Stomach (tissue), 9 donors: ENCODE results near the gene GNS. TPM values are rescaled to one million over a fixed set of nuclear protein-coding genes. Genes with fewer than 3 reads are reported as not detected.

Source experiments
- DNase-seq, 2 donors: peaks; one replicate each; pipeline versions ENCODE4 v3.0.0 to v3.0.0-alpha.2; 2013 to 2019
- H3K27ac ChIP-seq, 5 donors: fragments of 200-600 bp in 4 of 5; sonication (generic) in 4 of 5; one replicate each; pipeline ENCODE4 v1.5.1; 2013 to 2019; ENCODE audit warnings: mild to moderate bottlenecking in 1 of 5, moderate library complexity in 1 of 5
- H3K27me3 ChIP-seq, 3 donors: fragments of 200-600 bp; sonication (generic); one replicate each; pipeline ENCODE4 v1.5.1; 2017 to 2019; ENCODE audit warnings: mixed run types in 1 of 3
- H3K36me3 ChIP-seq, 4 donors: fragments of 200-600 bp; sonication (generic); 1 replicate in 3 of 4; 2 replicates in 1 of 4; pipeline ENCODE4 v1.5.1; 2016 to 2019
- H3K4me1 ChIP-seq, 4 donors: fragments of 200-600 bp; sonication (generic); one replicate each; pipeline ENCODE4 v1.5.1; 2016 to 2019
- H3K4me3 ChIP-seq, 4 donors: fragments of 200-600 bp; sonication (generic) in 3 of 4; one replicate each; pipeline ENCODE4 v1.5.1; 2016 to 2019; ENCODE audit warnings: mild to moderate bottlenecking in 1 of 4
- H3K9me3 ChIP-seq, 4 donors: fragments of 200-600 bp; sonication (generic); one replicate each; pipeline ENCODE4 v1.5.1; 2016 to 2019
- CTCF ChIP-seq, 7 experiments: fragments of 450-650 bp in 4 of 7; fragments of 200-600 bp in 3 of 7; sonication (generic) in 3 of 7; IDR thresholded peaks; one replicate each; pipeline ENCODE4 v1.5.1; 2016 to 2019; ENCODE audit warnings: antibody characterized with exemption in 7 of 7, control low read depth in 2 of 7, mild to moderate bottlenecking in 1 of 7
- EP300 ChIP-seq: sonication (generic); formaldehyde crosslinking; IDR thresholded peaks from one replicate; pipeline ENCODE4 v1.6.1; 2017; ENCODE audit warnings: antibody characterized with exemption
- POLR2A ChIP-seq, 4 donors: fragments of 450-650 bp; IDR thresholded peaks; one replicate each; pipeline ENCODE4 v1.6.1; 2016; ENCODE audit warnings: antibody characterized with exemption in 4 of 4, control low read depth in 2 of 4, mild to moderate bottlenecking in 1 of 4, moderate library complexity in 1 of 4
- POLR2AphosphoS5 ChIP-seq, 3 donors: sonication (generic); formaldehyde crosslinking; IDR thresholded peaks; one replicate each; pipeline ENCODE4 v1.6.1; 2016; ENCODE audit warnings: antibody characterized with exemption in 3 of 3
- WGBS, 5 donors: extraction: QIAGEN DNeasy Blood & Tissue Kit in 3 of 5; methylation state at CpG; one replicate each; pipeline versions ENCODE4 v1.1.5 to v1.1.7; 2013 to 2018; 5-methylcytosine and 5-hydroxymethylcytosine counted together
- intact Hi-C: fragments of 100-400 bp; cut with DNase I; formaldehyde crosslinking; loops from one replicate; pipeline ENCODE4 v1.15.1; 2023; ENCODE audit warnings: low total_unique reads
- polyA plus RNA-seq, 3 donors: library from polyadenylated mRNA; stranded (reverse); fragments of 200-250 nt; gene quantifications; one replicate each; pipeline ENCODE4 v1.2.3, GENCODE V29; 2013
- total RNA-seq, 5 donors: library from RNA; depleted of rRNA; stranded (reverse); fragments of >200 nt; gene quantifications; one replicate each; pipeline versions ENCODE4 v1.1.0 to v1.2.3, GENCODE V29; 2014 to 2016
- donor health status: healthy with polysubstance abuse.
- donor health status: Bipolar disorder and iron deficiency.
- donor health status: healthy.

The GNS gene
- total and polyA plus RNA-seq, 8 donors = 9.6 to 114 (median 30.3) TPM

DNA sequence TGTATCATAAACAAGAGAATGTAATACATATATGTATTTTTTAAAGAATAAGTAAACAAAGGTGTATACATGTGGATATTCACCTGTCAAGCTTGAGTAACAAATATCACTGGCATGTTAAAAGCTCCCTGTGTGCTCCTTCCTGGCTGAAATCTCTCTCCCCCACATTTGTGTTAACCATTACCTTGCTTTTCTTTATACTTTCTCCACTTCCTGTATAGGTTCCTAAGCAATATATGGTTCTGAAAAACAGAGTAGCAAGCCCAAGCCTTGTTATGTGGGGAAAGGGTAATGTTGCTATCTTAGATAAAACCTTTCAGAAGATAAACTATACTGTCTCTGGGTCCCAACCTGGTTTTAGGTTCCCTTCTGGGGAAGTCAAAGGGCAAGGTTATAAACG lies 32.9 kb upstream of the GNS start:
- Histone ChIP-seq H3K4me3 (no peak overlapping the region), H3K27me3 (no peaks in the 10 kb centered on the region), H3K9me3 (no peaks in the 10 kb centered on the region), H3K4me1 (peaks cover 0 to 24% (median 11%) of the 10 kb centered on the region in 4 donors), H3K36me3 (no peaks in the 10 kb centered on the region), H3K27ac (no peak overlapping the region)
- DNase-seq = no peak
- intact Hi-C loops = no loop called here
- 38 to 67% (median 61%) methylated on average over 1 of the region's 1 CpG for WGBS, 5 donors
- TF ChIP-seq CTCF (IDR thresholded peaks at IDR 0.05) (no peak), POLR2A (IDR thresholded peaks at IDR 0.05) (no peak), EP300 (no peak), POLR2AphosphoS5 (IDR thresholded peaks at IDR 0.05) (no peak)

DNA sequence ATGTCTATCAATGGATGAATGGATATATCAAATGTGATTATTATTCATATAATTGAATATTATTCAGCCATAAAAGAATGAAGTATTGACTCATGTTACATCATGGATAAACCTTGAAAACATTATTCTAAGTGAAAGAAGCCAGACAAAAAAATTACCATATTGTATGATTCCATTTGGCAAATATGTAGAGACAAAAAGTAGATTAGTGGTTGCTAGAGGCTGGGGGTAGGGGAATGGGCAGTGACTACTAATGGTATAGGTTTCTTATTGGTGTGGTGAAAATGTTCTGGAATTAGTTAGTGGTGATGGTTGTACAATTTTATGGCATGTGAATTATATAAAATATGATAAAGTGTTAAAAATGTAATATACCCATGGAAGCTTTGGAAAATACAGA lies 31.8 kb upstream of the GNS start:
- DNase-seq = no peak
- Histone ChIP-seq H3K27me3 (peaks cover 0 to 5% (median 0%) of the 10 kb centered on the region in 3 donors), H3K36me3 (peaks cover 0 to 8% (median 4%) of the 10 kb centered on the region in 4 donors), H3K9me3 (no peaks in the 10 kb centered on the region), H3K27ac (no peak overlapping the region), H3K4me3 (no peak overlapping the region), H3K4me1 (peaks cover 0 to 13% (median 6%) of the 10 kb centered on the region in 4 donors)
- TF ChIP-seq CTCF (IDR thresholded peaks at IDR 0.05) (no peak), POLR2AphosphoS5 (IDR thresholded peaks at IDR 0.05) (no peak), POLR2A (IDR thresholded peaks at IDR 0.05) (no peak), EP300 (no peak)
- intact Hi-C loops = no loop called here

- no peak overlapping the region for H3K4me3 ChIP-seq
- peak in 1 of 2 donors; percentile 56 for DNase-seq
- 28 to 48% (median 36%) methylated on average over 1 of the region's 1 CpG for WGBS, 5 donors
- no peak for TF ChIP-seq EP300
- H3K27me3 ChIP-seq = peaks cover 0 to 12% (median 0%) of the 10 kb centered on the region in 3 donors
- intact Hi-C loops = no loop called here
- peaks cover 0 to 9% (median 4%) of the 10 kb centered on the region in 4 donors for H3K36me3 ChIP-seq
- H3K27ac ChIP-seq = no peak overlapping the region
- peaks cover 0 to 9% (median 3%) of the 10 kb centered on the region in 4 donors for H3K4me1 ChIP-seq
- no peaks in the 10 kb centered on the region for H3K9me3 ChIP-seq
These were observed 31.0 kb upstream of the GNS start for GRCh38 chr12:64790166-64790565.

DNA sequence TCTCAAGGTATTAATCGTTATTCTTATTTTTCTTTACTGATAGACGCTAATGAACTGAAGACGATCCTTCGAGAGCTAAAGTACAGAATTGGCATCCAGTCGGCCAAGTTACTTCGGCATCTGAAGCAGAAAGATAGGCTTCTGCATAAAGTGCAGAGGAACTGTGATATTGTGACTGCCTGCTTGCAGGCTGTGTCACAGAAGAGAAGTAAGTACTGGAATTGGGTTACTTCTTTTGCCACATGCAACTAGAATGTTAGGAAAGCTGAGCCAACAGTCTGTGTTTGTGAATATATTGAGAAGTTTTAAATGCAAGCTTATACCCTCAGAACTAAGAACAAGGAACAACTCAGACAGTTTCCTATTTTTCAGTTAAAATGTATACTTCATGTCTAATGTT lies 26.6 kb upstream of the GNS start:
- H3K9me3 ChIP-seq = no peaks in the 10 kb centered on the region
- WGBS, 5 donors = 82 to 87% (median 82%) methylated on average over 6 of the region's 6 CpGs
- no peak overlapping the region for H3K4me3 ChIP-seq
- H3K27me3 ChIP-seq = peaks cover 0 to 47% (median 4%) of the 10 kb centered on the region in 3 donors
- DNase-seq = no peak
- no peak overlapping the region for H3K27ac ChIP-seq
- peaks cover 10 to 36% (median 19%) of the 10 kb centered on the region in 4 donors for H3K4me1 ChIP-seq
- intact Hi-C loops = no loop called here
- peaks cover 0 to 9% (median 4%) of the 10 kb centered on the region in 4 donors for H3K36me3 ChIP-seq
- TF ChIP-seq CTCF (IDR thresholded peaks at IDR 0.05) (no peak), POLR2AphosphoS5 (IDR thresholded peaks at IDR 0.05) (no peak), POLR2A (IDR thresholded peaks at IDR 0.05) (no peak), EP300 (no peak)

DNA sequence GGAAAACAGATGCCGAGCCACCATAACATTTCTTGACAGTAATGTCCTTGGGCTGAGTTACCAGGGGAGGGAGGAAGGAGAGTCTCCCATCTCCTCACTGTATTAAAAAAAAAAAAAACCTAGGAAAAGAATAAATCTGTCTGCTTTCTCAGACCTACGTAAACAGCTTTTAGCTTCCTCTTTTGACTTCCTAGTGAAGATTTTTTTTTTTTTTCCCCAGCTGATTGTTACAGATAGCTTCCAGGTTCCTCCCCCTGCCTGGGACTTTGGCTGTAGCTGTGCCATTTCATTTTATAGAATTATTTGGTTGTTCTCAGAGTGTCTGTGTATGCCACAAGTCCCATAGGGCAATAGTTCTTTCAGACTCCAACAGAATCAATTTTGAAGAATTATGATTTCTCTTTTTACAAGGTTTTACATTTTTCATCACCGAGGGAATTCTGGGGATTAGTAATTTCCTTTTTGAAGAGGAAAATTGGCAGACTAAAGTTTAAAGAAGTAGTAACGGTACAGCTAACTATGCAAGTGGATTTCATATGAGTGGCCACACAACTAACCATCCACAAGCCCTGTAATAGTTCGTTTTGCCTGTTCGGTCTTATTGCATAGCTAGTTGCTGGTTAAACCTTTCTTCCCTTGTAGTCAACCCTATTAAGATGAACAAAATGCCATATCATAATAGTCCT lies 23.1 kb upstream of the GNS start:
- no peak for DNase-seq
- no peak for TF ChIP-seq POLR2AphosphoS5 (IDR thresholded peaks at IDR 0.05)
- TF ChIP-seq CTCF (IDR thresholded peaks at IDR 0.05) = no peak
- no peak for TF ChIP-seq EP300
- TF ChIP-seq POLR2A (IDR thresholded peaks at IDR 0.05) = no peak
- peaks cover 17 to 45% (median 29%) of the 10 kb centered on the region in 4 donors for H3K4me1 ChIP-seq
- H3K27ac ChIP-seq = peak overlapping the region in 4 of 5 donors; percentile 76 to 88 (median 86)
- peaks cover 0 to 3% (median 0%) of the 10 kb centered on the region in 4 donors for H3K9me3 ChIP-seq
- WGBS, 5 donors = 20 to 46% (median 33%) methylated on average over 6 of the region's 6 CpGs
- peaks cover 0 to 55% (median 9%) of the 10 kb centered on the region in 3 donors for H3K27me3 ChIP-seq
- peak overlapping the region; percentile 61 to 85 (median 64) for H3K4me3 ChIP-seq
- peaks cover 0 to 9% (median 4%) of the 10 kb centered on the region in 4 donors for H3K36me3 ChIP-seq
- intact Hi-C loops = no loop called here
